Skeletal muscle cell (primary cell): ENCODE data around the gene AFG1L.
A peak's percentile ranks its signal among the peaks of the same experiment; 100 is the strongest.
"Not testable (repeated sequence)": the region's sequence is repeated elsewhere in the genome, so short reads cannot be mapped to it uniquely, and the experiment has no call there.

Experiments
- DNase-seq: peaks from one replicate; pipeline ENCODE4 v3.0.0-alpha.2; 2010; ENCODE audit warnings: low read depth
- H3K4me3 ChIP-seq: 2 replicates; pipeline ENCODE4 v1.5.1; 2011; ENCODE audit warnings: low read depth, mild to moderate bottlenecking, control low read depth, low read length, moderate library complexity

AFG1L gene

GRCh38 chr6:108294727-108295625 is at the start of gene AFG1L:
AFG1L (plus strand) TSS chr6:108295054; CDS start chr6:108295080, 26 bp downstream.
- DNase-seq, result peak; percentile 55
- peak within 1 kb of the TSS; percentile 78 for H3K4me3 ChIP-seq

GRCh38 chr6:108245095-108245494 is 49.8 kb upstream of the AFG1L start:
- not testable (repeated sequence) for H3K4me3 ChIP-seq, DNase-seq

GRCh38 chr6:108247965-108248536 is 46.8 kb upstream of the AFG1L start:
- no peak overlapping the region for H3K4me3 ChIP-seq

DNA sequence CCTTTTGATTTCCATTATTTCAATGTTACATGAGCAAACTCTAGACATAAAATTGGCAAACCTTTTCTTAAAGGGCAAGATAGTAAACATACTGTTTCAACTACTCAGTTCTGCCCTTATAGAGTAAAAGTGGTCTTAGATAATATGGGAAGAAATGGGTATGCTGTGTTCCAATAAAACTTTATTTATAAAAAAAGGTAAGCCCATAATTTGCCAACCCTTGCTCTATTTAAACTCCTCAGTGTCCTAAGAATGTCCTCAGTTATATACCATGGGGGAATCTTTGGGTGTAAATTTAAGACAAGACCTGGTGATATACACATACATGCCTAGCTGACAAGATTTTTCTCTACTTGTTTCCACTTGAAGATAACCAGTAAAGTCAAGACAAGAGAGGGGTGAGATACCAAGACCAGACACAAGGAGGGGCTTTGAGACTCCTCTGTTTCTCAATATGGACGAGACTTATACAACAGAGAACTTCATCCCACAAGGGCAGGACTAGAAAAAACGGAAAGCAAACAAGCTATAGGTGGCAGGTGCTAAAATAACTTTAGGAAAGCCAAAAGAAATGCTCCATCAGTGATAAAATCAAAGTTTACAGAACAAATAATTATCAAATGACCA is 44.5 kb upstream of the AFG1L start:
- peak; percentile 1 for DNase-seq

More at GRCh38 chr6:108247965-108248536, 46.8 kb upstream of the AFG1L start:
- no peak for DNase-seq

DNA sequence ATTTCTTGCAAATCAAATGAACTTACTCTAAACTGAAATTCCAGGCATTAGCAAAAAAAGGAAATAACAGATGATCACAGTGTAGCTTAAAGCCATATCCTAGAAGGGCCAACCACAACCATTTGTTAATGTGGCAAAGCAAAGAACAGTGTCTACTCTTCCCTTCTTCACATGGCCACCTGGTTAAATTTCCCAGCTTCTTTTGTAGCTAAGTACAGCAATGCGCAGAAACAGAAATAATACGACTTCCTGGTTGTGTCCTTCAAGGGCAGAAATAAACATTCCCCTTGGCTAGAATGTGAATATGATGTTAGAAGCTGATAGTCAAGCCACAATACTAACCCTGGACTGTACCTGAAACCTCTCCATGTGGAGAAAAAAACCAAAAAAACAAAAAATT is 43.6 kb upstream of the AFG1L start:
- DNase-seq, result no peak

More for the DNA sequence above, 44.5 kb upstream of the AFG1L start:
- H3K4me3 ChIP-seq, result no peak overlapping the region

DNA sequence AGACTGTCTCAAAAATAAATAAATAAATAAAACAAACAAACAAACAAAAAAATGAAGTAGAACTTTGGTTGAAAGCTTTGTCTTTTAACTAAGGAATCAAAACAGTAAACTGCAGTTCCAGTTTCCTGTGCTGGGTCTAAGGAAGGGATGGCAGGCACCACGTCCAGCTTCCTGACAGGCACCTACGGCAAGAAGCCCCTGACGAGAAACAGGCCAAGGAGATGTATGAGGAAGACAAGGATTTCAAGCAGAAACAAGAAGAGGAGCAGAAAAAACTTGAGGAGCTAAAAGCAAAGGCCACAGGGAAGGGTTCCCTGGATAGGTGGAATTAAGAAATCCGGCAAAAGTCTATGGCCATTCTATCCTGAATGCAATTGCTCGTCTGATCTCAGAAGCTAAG is 42.8 kb upstream of the AFG1L start:
- H3K4me3 ChIP-seq, result no peak overlapping the region
- DNase-seq, result no peak

More for the DNA sequence above, 43.6 kb upstream of the AFG1L start:
- no peak overlapping the region for H3K4me3 ChIP-seq

DNA sequence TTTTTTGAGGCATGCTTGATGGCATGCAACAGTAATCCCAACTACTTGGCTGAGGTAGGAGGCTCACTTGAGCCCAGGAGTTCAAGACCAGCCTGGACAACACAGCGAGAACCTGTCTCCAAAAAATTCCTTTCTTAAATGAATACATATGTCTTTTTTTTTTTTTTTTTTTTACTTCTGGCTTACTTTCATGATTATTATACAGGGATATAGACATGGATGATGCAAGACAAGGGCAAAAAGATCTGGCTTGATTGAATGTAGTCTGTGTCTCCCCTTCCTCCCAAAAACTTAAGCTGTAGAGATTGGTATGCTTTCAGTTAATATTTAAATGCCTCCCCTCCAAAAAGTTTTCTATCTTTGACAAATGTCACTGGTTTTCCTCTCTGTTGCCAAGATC is 41.6 kb upstream of the AFG1L start:
- H3K4me3 ChIP-seq, result no peak overlapping the region
- no peak for DNase-seq

DNA sequence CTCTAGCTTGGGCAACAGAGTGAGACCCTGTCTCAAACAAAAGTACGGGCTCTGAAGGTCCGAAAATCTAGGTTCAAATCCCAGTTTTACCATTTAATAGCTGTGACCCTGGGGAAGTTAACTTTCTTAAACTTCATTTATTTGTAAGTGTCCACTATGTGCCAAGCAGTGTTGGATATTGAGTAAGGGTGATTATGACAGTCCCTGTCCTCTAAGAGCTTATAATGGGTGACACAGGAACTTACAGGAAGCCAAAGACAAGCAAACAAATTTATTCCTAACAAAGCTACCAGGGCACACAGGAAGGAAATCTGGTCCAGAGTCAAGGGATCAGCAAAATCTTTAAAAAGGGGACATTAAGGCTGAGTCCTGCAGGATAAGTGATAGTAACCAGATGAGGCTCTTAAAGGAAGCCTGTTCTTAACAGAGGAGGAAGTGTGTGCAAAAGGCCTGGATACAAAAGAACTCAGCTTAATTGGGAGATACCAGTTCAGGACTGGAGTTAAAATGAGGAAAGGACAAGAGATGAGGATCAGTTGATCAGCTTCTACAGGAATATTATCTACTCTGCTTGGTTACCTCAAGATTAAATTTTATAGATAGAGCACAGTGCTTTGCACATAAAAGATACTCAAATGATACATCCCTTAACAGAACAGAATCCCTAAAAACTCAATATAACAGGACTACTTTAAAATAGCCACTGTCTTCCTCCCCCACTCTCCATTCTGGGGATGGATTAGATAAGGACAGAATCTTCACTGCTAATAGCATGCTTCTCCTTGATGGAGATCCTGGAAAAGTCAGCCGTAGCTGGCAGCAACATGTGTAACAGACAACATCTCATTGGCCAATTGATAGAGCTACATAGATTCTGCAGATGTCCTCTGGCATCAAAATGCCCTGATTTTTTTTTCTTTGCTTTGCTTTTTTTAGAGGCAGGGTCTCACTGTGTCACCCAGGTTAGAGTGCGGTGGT is 40.1 kb upstream of the AFG1L start:
- no peak for DNase-seq

DNA sequence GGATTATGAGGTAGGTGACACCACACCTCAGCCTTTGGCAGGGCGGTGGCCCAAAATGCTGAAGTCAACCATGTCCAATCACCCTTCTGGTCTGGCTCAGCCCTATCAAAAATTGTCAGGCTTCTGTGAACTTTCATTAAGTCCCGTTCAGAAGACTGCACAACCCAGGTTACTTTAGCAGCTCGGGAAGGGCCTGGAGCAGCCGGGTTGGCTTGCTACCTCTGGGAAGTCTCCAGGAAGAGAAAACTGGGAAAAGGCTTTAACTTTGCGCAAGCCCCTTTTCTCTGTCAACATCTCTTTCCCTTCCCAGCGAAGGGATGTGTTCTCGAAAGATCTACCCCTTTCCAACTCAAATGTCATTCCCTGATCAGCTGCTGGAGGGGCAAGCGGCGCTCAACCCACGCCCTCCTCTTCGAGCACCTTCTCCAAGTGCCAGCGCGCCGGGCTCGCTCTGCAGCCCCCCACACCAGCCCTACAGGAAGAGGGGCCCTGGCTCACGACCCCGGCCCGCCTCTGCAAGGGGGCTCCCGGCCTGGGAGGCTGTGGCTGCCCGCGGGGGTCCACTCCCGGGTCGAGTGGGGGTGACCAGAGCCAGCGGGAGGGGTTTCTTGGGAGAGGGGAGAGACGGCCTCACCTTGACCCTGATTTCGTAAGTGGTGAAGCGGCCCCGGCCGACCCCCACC is 34.6 kb upstream of the AFG1L start:
- peak overlapping the region; percentile 85 for H3K4me3 ChIP-seq
- DNase-seq, result peak; percentile 9

More for the DNA sequence above, 40.1 kb upstream of the AFG1L start:
- no peak overlapping the region for H3K4me3 ChIP-seq

DNA sequence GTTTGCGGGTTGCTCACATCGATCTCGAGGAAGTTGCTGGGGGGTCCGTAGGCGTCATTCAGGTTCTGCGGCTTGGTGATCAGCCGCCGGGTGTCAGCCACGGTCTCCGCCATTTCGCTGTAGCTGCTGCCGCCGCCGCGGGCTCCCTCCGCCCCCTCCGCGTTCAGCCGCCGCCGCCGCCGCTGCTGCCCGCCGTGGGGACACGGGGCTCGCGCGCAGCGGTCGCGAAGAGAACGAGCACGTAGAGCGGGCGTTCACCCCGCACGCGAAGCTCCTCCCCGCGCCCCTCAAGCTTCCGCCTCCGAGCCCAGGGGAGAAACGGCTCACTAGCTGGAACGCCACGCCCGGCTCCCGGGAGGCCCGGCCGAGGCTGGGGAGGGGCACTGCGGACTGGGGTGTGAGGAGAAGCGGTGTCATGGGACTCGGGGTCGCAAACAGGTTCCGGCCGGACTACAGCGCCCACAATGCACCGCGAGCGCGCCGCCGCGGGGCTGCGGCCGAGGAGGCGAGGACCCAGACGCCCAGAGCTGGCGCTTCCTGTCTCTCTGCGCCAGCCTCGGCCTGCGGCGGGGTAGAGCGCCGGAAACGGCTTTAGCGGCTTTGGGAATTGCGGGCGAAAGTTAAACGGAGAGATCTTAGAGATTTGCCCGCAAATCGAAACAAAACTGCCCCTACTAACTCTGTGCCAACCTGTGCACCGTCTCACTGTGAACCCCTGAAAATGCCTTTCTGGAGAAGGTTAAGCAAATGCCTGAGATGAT is 33.9 kb upstream of the AFG1L start, which contains the start of gene SNX3:
Gene SNX3 (minus strand): TSS at position 232 of the 761 bp plus-strand sequence. CDS start 119 bp downstream, at position 113.
- peak within 1 kb of the TSS; percentile 85 for H3K4me3 ChIP-seq

GRCh38 chr6:108263371-108263770 is 31.5 kb upstream of the AFG1L start:
- H3K4me3 ChIP-seq, result no peak overlapping the region
- DNase-seq, result no peak

More for the DNA sequence above, 33.9 kb upstream of the AFG1L start, which contains the start of gene SNX3:
- DNase-seq, result peak; percentile 87

GRCh38 chr6:108268845-108269244 is 26.0 kb upstream of the AFG1L start:
- no peak overlapping the region for H3K4me3 ChIP-seq
- DNase-seq, result no peak

GRCh38 chr6:108269955-108270354 is 24.9 kb upstream of the AFG1L start:
- not testable (repeated sequence) for DNase-seq, H3K4me3 ChIP-seq

GRCh38 chr6:108274546-108274945 is 20.3 kb upstream of the AFG1L start:
- DNase-seq, result no peak
- H3K4me3 ChIP-seq, result no peak overlapping the region

GRCh38 chr6:108275976-108276375 is 18.9 kb upstream of the AFG1L start:
- no peak overlapping the region for H3K4me3 ChIP-seq
- no peak for DNase-seq

DNA sequence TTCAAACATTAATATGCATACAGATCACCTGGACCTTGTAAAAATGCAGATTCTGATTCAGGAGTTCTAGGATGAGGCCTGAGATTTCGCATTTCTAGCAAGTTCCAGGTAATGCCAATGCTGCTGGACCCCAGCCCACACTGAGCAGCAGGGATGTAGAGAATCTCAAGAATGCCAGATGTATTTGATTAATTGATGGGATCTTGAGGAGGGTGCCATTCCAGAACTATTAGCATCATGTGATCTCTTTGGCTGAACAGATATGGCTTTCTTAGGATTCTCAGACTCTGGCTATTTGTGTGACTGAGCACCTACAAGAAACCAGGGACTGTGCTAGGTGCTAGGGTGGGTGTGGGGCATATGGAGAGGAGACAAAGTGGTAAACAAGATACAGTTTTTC is 17.6 kb upstream of the AFG1L start:
- no peak overlapping the region for H3K4me3 ChIP-seq
- no peak for DNase-seq

DNA sequence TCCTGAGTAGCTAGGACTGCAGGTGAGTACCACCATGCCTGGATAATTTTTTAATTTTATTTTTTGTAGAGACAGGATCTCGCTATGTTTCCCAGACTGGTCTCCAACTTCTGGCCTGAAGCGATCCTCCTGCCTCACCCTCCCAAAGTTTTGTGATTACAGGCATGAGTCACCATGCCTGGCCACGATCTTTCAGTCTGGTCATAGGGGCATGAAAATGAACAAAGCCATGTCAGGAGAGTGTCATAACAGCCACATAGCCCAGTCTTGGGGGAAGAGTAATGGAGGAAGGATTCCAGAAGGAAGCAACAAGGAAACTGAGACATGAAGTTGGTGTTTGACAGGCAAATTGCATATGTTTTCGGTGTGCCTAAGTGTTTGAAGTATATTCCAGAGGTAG is 17.0 kb upstream of the AFG1L start:
- H3K4me3 ChIP-seq, result no peak overlapping the region
- DNase-seq, result no peak

GRCh38 chr6:108285381-108285780 is 9.5 kb upstream of the AFG1L start:
- DNase-seq, result no peak

More at GRCh38 chr6:108285381-108285780, 9.5 kb upstream of the AFG1L start:
- no peak overlapping the region for H3K4me3 ChIP-seq
